RWPE1 (cell line): ENCODE results near the gene PCDHGA9.

Experiments used
- CTCF ChIA-PET: fragments of 350-600 bp; sonication (Branson Sonifier 250); formaldehyde crosslinking; extraction: SDS; loops from one replicate; lab custom pipeline; 2021; lab: Yijun Ruan, JAX
- POLR2A ChIA-PET: fragments of 400-600 bp; formaldehyde crosslinking; extraction: SDS; loops from one replicate; lab custom pipeline; 2020; ENCODE audit warnings: antibody characterized with exemption; ENCODE audit not compliant: low non-redundant PET; lab: Yijun Ruan, JAX
- DNase-seq: peaks from one replicate; pipeline ENCODE4 v3.0.0; 2012; ENCODE audit warnings: low spot score
- H3K27ac ChIP-seq: fragments of 450-650 bp; 2 replicates; pipeline ENCODE4 v1.5.1; 2017
- CTCF ChIP-seq: fragments of 450-650 bp; conservative IDR thresholded peaks from 2 replicates; pipeline ENCODE4 v1.5.1; 2017; ENCODE audit warnings: low read depth, mild to moderate bottlenecking

The PCDHGA9 gene

GRCh38 chr5:141439411-141440141, 37.0 kb downstream of the PCDHGA9 start:
- DNase-seq = no peak
- CTCF ChIA-PET = interaction anchor here (0.6 kb wide), 1 partner anchor 341 kb away, joined by 3 read pairs; no protein-coding TSS in a partner anchor
- TF ChIP-seq CTCF = no peak
- POLR2A ChIA-PET = no interaction called here
- no peak overlapping the region for H3K27ac ChIP-seq

GRCh38 chr5:141440341-141440740, 37.8 kb downstream of the PCDHGA9 start:
- TF ChIP-seq CTCF = no peak
- POLR2A ChIA-PET = no interaction called here
- CTCF ChIA-PET = interaction anchor here (0.6 kb wide), 1 partner anchor 341 kb away, joined by 3 read pairs; no protein-coding TSS in a partner anchor

GRCh38 chr5:141441571-141442170, 39.1 kb downstream of the PCDHGA9 start:
- DNase-seq = no peak
- H3K27ac ChIP-seq = no peak overlapping the region
- CTCF ChIA-PET = interaction anchor here (0.6 to 0.7 kb wide), 2 partner anchors 18 to 150 kb away, joined by 3 read pairs; no protein-coding TSS in a partner anchor
- no peak for TF ChIP-seq CTCF
- POLR2A ChIA-PET = no interaction called here

More at GRCh38 chr5:141440341-141440740, 37.8 kb downstream of the PCDHGA9 start:
- no peak for DNase-seq
- H3K27ac ChIP-seq = no peak overlapping the region
